Neural progenitor cell (in vitro differentiated cells): Measurements from ENCODE around the gene REV3L. TPM values are rescaled to one million over a fixed set of nuclear protein-coding genes. Genes with fewer than 3 reads are reported as not detected.

Experiments used
- DNase-seq: peaks from one replicate; pipeline ENCODE4 v3.0.0-alpha.2; 2016; ENCODE audit warnings: low spot score
- H2AFZ ChIP-seq: fragments of 200-600 bp; sonication (generic); replicated peaks from 2 replicates; pipeline ENCODE4 v1.6.1; 2016; ENCODE audit warnings: antibody characterized with exemption
- H3F3A ChIP-seq: fragments of 200-600 bp; sonication (generic); 2 replicates; pipeline ENCODE4 v1.6.1; 2016; ENCODE audit warnings: antibody characterized with exemption, low read depth
- H3K27ac ChIP-seq: fragments of 200-600 bp; sonication (generic); 2 replicates; pipeline ENCODE4 v1.5.1; 2016; ENCODE audit warnings: mild to moderate bottlenecking
- H3K27me3 ChIP-seq: fragments of 200-600 bp; sonication (generic); 2 replicates; pipeline ENCODE4 v1.6.1; 2016; ENCODE audit warnings: mild to moderate bottlenecking, moderate library complexity
- H3K36me3 ChIP-seq: fragments of 200-600 bp; sonication (generic); 2 replicates; pipeline ENCODE4 v1.5.1; 2016
- H3K4me1 ChIP-seq: fragments of 200-600 bp; sonication (generic); 2 replicates; pipeline ENCODE4 v1.6.1; 2016; ENCODE audit warnings: mixed run types
- H3K4me2 ChIP-seq: fragments of 200-600 bp; sonication (generic); 2 replicates; pipeline ENCODE4 v1.6.1; 2016
- H3K4me3 ChIP-seq: fragments of 200-600 bp; sonication (generic); 2 replicates; pipeline ENCODE4 v1.5.1; 2016
- H3K79me2 ChIP-seq: fragments of 200-600 bp; sonication (generic); 2 replicates; pipeline ENCODE4 v1.6.1; 2016; ENCODE audit warnings: low read depth
- H3K9ac ChIP-seq: fragments of 200-600 bp; sonication (generic); 2 replicates; pipeline ENCODE4 v1.6.1; 2016
- H3K9me3 ChIP-seq: fragments of 200-600 bp; sonication (generic); 2 replicates; pipeline ENCODE4 v1.5.1; 2016; ENCODE audit warnings: low read depth
- H4K20me1 ChIP-seq: fragments of 200-600 bp; sonication (generic); 2 replicates; pipeline ENCODE4 v1.6.1; 2016; ENCODE audit warnings: low read depth
- H3K27ac Mint-ChIP-seq: 3 replicates; pipeline ENCODE4 v1.8.0; 2021; ENCODE audit warnings: mixed read lengths
- H3K27me3 Mint-ChIP-seq: 2 replicates; pipeline ENCODE4 v1.8.0; 2022; ENCODE audit warnings: low read depth, mild to moderate bottlenecking, inconsistent platforms, moderate library complexity, mixed read lengths; ENCODE audit not compliant: insufficient read depth
- H3K36me3 Mint-ChIP-seq: 3 replicates; pipeline ENCODE4 v1.8.0; 2021; ENCODE audit warnings: mixed read lengths
- H3K4me1 Mint-ChIP-seq: 3 replicates; pipeline ENCODE4 v1.8.0; 2021; ENCODE audit warnings: mixed read lengths
- H3K4me3 Mint-ChIP-seq: 3 replicates; pipeline ENCODE4 v1.8.0; 2021; ENCODE audit warnings: mild to moderate bottlenecking, moderate library complexity, mixed read lengths
- H3K9me3 Mint-ChIP-seq: 3 replicates; pipeline ENCODE4 v1.8.0; 2020; ENCODE audit warnings: mixed read lengths
- CTCF ChIP-seq: fragments of 200-600 bp; sonication (generic); IDR thresholded peaks from 2 replicates; pipeline ENCODE4 v1.5.1; 2017; ENCODE audit warnings: antibody characterized with exemption, mild to moderate bottlenecking
- EZH2 ChIP-seq: fragments of 200-600 bp; sonication (generic); IDR thresholded peaks from 2 replicates; pipeline ENCODE4 v1.6.1; 2017; ENCODE audit warnings: antibody characterized with exemption, mild to moderate bottlenecking, moderate library complexity
- EZH2phosphoT487 ChIP-seq: fragments of 200-600 bp; sonication (generic); IDR thresholded peaks from 2 replicates; pipeline ENCODE4 v1.6.1; 2017; ENCODE audit warnings: antibody characterized with exemption
- total RNA-seq: library from RNA; depleted of rRNA; stranded (reverse); fragments of >200 nt; gene quantifications from 2 replicates; pipeline ENCODE4 v1.2.3, GENCODE V29; 2015; ENCODE audit warnings: low replicate concordance

REV3L gene
- total RNA-seq, 1 donor from 2014 or later = 23.5 TPM

- TF ChIP-seq CTCF = no peak
- no peak for TF ChIP-seq EZH2
- TF ChIP-seq EZH2phosphoT487 = no peak
These were observed 135.4 kb downstream of the REV3L start for GRCh38 chr6:111347589-111347988.

GRCh38 chr6:111342913-111343312 lies 140.1 kb downstream of the REV3L start:
- Mint-ChIP-seq H3K27me3 (peaks cover 2% of the 10 kb centered on the region), H3K4me3 (no peak overlapping the region), H3K9me3 (no peaks in the 10 kb centered on the region), H3K4me1 (no peaks in the 10 kb centered on the region), H3K36me3 (peaks cover 17% of the 10 kb centered on the region), H3K27ac (no peak overlapping the region)
- Histone ChIP-seq H3K36me3 (peaks cover 4% of the 10 kb centered on the region), H3K79me2 (no peaks in the 10 kb centered on the region), H3K4me2 (no peak overlapping the region), H3F3A (no peaks in the 10 kb centered on the region), H3K27me3 (no peaks in the 10 kb centered on the region), H4K20me1 (no peaks in the 10 kb centered on the region), H3K4me3 (no peak overlapping the region), H3K4me1 (no peaks in the 10 kb centered on the region), H3K9ac (no peak overlapping the region), H3K9me3 (no peaks in the 10 kb centered on the region), H3K27ac (no peak overlapping the region), H2AFZ (no peak overlapping the region)
- no peak for DNase-seq
- TF ChIP-seq CTCF = no peak
- TF ChIP-seq EZH2 = no peak
- no peak for TF ChIP-seq EZH2phosphoT487

More at GRCh38 chr6:111347589-111347988, 135.4 kb downstream of the REV3L start:
- peaks cover 6% of the 10 kb centered on the region for H3K36me3 Mint-ChIP-seq
- H3K9me3 Mint-ChIP-seq = no peaks in the 10 kb centered on the region
- H3K27ac Mint-ChIP-seq = no peak overlapping the region
- Histone ChIP-seq H3K27me3 (no peaks in the 10 kb centered on the region), H3F3A (no peaks in the 10 kb centered on the region), H3K4me3 (no peak overlapping the region), H3K9ac (no peak overlapping the region), H3K79me2 (no peaks in the 10 kb centered on the region), H3K4me1 (no peaks in the 10 kb centered on the region), H3K9me3 (no peaks in the 10 kb centered on the region), H3K4me2 (no peak overlapping the region), H3K27ac (no peak overlapping the region), H4K20me1 (no peaks in the 10 kb centered on the region), H2AFZ (no peak overlapping the region), H3K36me3 (peaks cover 15% of the 10 kb centered on the region)
- no peaks in the 10 kb centered on the region for H3K4me1 Mint-ChIP-seq
- DNase-seq = no peak
- H3K4me3 Mint-ChIP-seq = no peak overlapping the region
- peaks cover 2% of the 10 kb centered on the region for H3K27me3 Mint-ChIP-seq

GRCh38 chr6:111339294-111339693 lies 143.7 kb downstream of the REV3L start:
- H3K36me3 Mint-ChIP-seq = peaks cover 15% of the 10 kb centered on the region
- H3K4me3 ChIP-seq = no peak overlapping the region
- H3K9me3 Mint-ChIP-seq = no peaks in the 10 kb centered on the region
- H3F3A ChIP-seq = no peaks in the 10 kb centered on the region
- H3K36me3 ChIP-seq = peaks cover 4% of the 10 kb centered on the region
- TF ChIP-seq CTCF (no peak), EZH2phosphoT487 (no peak), EZH2 (no peak)
- no peak overlapping the region for H3K27ac ChIP-seq
- H3K27me3 Mint-ChIP-seq = no peaks in the 10 kb centered on the region
- H3K27ac Mint-ChIP-seq = no peak overlapping the region
- no peaks in the 10 kb centered on the region for H3K79me2 ChIP-seq
- no peak overlapping the region for H3K4me2 ChIP-seq
- no peaks in the 10 kb centered on the region for H3K27me3 ChIP-seq
- no peak for DNase-seq
- H4K20me1 ChIP-seq = no peaks in the 10 kb centered on the region
- no peaks in the 10 kb centered on the region for H3K4me1 ChIP-seq
- H2AFZ ChIP-seq = no peak overlapping the region
- no peak overlapping the region for H3K9ac ChIP-seq
- H3K4me3 Mint-ChIP-seq = no peak overlapping the region
- H3K4me1 Mint-ChIP-seq = no peaks in the 10 kb centered on the region
- H3K9me3 ChIP-seq = no peaks in the 10 kb centered on the region
